Keratinocyte (primary cell): ENCODE measurements around the gene THOC5. TPM values are rescaled to one million over a fixed set of nuclear protein-coding genes. Genes with fewer than 3 reads are reported as not detected.

Source experiments
- DNase-seq: peaks from one replicate; pipeline ENCODE4 v3.0.0-alpha.2; 2011; ENCODE audit warnings: low read depth, missing footprints, low spot score
- FAIRE-seq: peaks from 2 replicates; lab custom pipeline; 2011; peaks lifted over from hg19 to GRCh38; lab: Jason Lieb, UNC
- H2AFZ ChIP-seq: 2 replicates; pipeline ENCODE4 v1.6.0; 2012; ENCODE audit warnings: low read length, control low read depth, inconsistent platforms; ENCODE audit not compliant: control insufficient read depth
- H3K27ac ChIP-seq: 2 replicates; pipeline ENCODE4 v1.5.1; 2011; ENCODE audit warnings: low read length; ENCODE audit not compliant: control insufficient read depth, insufficient read depth
- H3K27me3 ChIP-seq: 3 replicates; pipeline ENCODE4 v1.6.0; 2011; ENCODE audit warnings: low read length; ENCODE audit not compliant: control insufficient read depth, insufficient read depth; ENCODE audit errors: extremely low read depth
- H3K36me3 ChIP-seq, 2 experiments: 2 replicates in 1 of 2; 3 replicates in 1 of 2; pipeline ENCODE4 v1.5.1; 2011; ENCODE audit warnings: low read length in 2 of 2, mild to moderate bottlenecking in 1 of 2; ENCODE audit not compliant: control insufficient read depth in 2 of 2, insufficient read depth in 2 of 2; ENCODE audit errors: extremely low read depth in 1 of 2
- H3K4me1 ChIP-seq: 3 replicates; pipeline ENCODE4 v1.5.1; 2011; ENCODE audit warnings: low read length; ENCODE audit not compliant: control insufficient read depth, insufficient read depth; ENCODE audit errors: extremely low read depth
- H3K4me2 ChIP-seq: 3 replicates; pipeline ENCODE4 v1.6.0; 2011; ENCODE audit warnings: low read depth, low read length; ENCODE audit not compliant: control insufficient read depth, insufficient read depth; ENCODE audit errors: extremely low read depth
- H3K4me3 ChIP-seq, 3 experiments: fragments of 200-600 bp in 1 of 3; sonication (generic) in 1 of 3; 2 replicates in 2 of 3; 3 replicates in 1 of 3; pipeline ENCODE4 v1.5.1; 2011 to 2016; ENCODE audit warnings: low read length in 3 of 3, mild to moderate bottlenecking in 3 of 3, control low read depth in 2 of 3, inconsistent platforms in 1 of 3, low read depth in 1 of 3, mixed read lengths in 1 of 3, mixed run types in 1 of 3, moderate library complexity in 1 of 3; ENCODE audit not compliant: control insufficient read depth in 2 of 3, insufficient read depth in 2 of 3; ENCODE audit errors: extremely low read depth in 1 of 3
- H3K79me2 ChIP-seq: 2 replicates; pipeline ENCODE4 v1.6.0; 2012; ENCODE audit warnings: low read length; ENCODE audit not compliant: control insufficient read depth, insufficient read depth
- H3K9ac ChIP-seq: 3 replicates; pipeline ENCODE4 v1.6.0; 2011; ENCODE audit warnings: low read length; ENCODE audit not compliant: control insufficient read depth, insufficient read depth; ENCODE audit errors: extremely low read depth
- H3K9me1 ChIP-seq: 3 replicates; pipeline ENCODE4 v1.6.0; 2011; ENCODE audit warnings: low read length; ENCODE audit not compliant: control insufficient read depth, insufficient read depth; ENCODE audit errors: extremely low read depth
- H3K9me3 ChIP-seq: 2 replicates; pipeline ENCODE4 v1.5.1; 2012; ENCODE audit warnings: low read depth, low read length; ENCODE audit not compliant: control insufficient read depth
- H4K20me1 ChIP-seq: 3 replicates; pipeline ENCODE4 v1.6.0; 2011; ENCODE audit warnings: low read length; ENCODE audit not compliant: control insufficient read depth, insufficient read depth; ENCODE audit errors: extremely low read depth
- CTCF ChIP-seq, 3 experiments: IDR thresholded peaks in 1 of 3; conservative IDR thresholded peaks in 1 of 3; optimal IDR thresholded peaks in 1 of 3; 2 replicates in 2 of 3; 3 replicates in 1 of 3; pipeline versions ENCODE3 to v1.5.1; 2011; ENCODE audit warnings: low read length in 3 of 3, mild to moderate bottlenecking in 3 of 3, moderate library complexity in 2 of 3, control low read depth in 1 of 3, inconsistent platforms in 1 of 3; ENCODE audit not compliant: insufficient read depth in 2 of 3; ENCODE audit errors: extremely low read depth in 1 of 3
- EZH2 ChIP-seq: IDR thresholded peaks from one replicate; pipeline ENCODE4 v1.6.1; 2012; ENCODE audit warnings: inconsistent platforms, mild to moderate bottlenecking, low read length, moderate library complexity
- dilution Hi-C: fragments of 300-500 bp; cut with MboI; formaldehyde crosslinking; loops from one replicate; pipeline ENCODE4 v1.7.0; 2020; ENCODE audit warnings: low sequenced_read_pairs; ENCODE audit not compliant: extremely low pct_ligation_motif_present
- polyA plus RNA-seq, 5 experiments: library from polyadenylated mRNA; depleted of rRNA in 3 of 5; stranded (reverse) in 3 of 5; stranded (forward) in 1 of 5; unstranded in 1 of 5; fragments of >200 nt; gene quantifications; 1 replicate in 1 of 5; 2 replicates in 3 of 5; 3 replicates in 1 of 5; pipeline versions ENCODE4 v1.2.1 to v1.2.3, GENCODE V29; 2011 to 2012; ENCODE audit warnings: missing spikeins in 2 of 5, low read depth in 1 of 5, low replicate concordance in 1 of 5

THOC5 gene
- polyA plus RNA-seq, 1 donor (not counting 4 experiments of a cell fraction or from before 2014, with no cell fraction given), result 35.4 TPM

GRCh38 chr22:29570456-29570855, 16.9 kb upstream of the THOC5 start:
- H4K20me1 ChIP-seq, result no peaks in the 10 kb centered on the region
- no peak for FAIRE-seq
- no peaks in the 10 kb centered on the region for H3K79me2 ChIP-seq
- no peak overlapping the region for H3K27ac ChIP-seq
- no peak for TF ChIP-seq EZH2
- TF ChIP-seq CTCF (optimal IDR thresholded peaks at IDR 0.05 in 1 of 3, IDR thresholded peaks at IDR 0.05 in 1 of 3, conservative IDR thresholded peaks at IDR 0.05 in 1 of 3; ENCODE audit: extremely low read depth in 1 of 3, insufficient read depth in 2 of 3, low read length in 3 of 3), result no peak
- H3K4me2 ChIP-seq, result no peak overlapping the region
- H3K27me3 ChIP-seq, result no peaks in the 10 kb centered on the region
- no peak overlapping the region for H3K4me3 ChIP-seq
- no peaks in the 10 kb centered on the region for H3K4me1 ChIP-seq
- no peaks in the 10 kb centered on the region for H3K9me3 ChIP-seq
- H3K36me3 ChIP-seq, result peaks cover 4 to 16% of the 10 kb centered on the region in 2 experiments
- H3K9ac ChIP-seq, result no peak overlapping the region
- no peak for DNase-seq
- peaks cover 2% of the 10 kb centered on the region for H3K9me1 ChIP-seq
- H2AFZ ChIP-seq, result no peak overlapping the region
- dilution Hi-C loops, result no loop called here

GRCh38 chr22:29569011-29569678, 15.6 kb upstream of the THOC5 start:
- DNase-seq (no peak), FAIRE-seq (no peak)
- Histone ChIP-seq H3K9me3 (no peaks in the 10 kb centered on the region), H3K9me1 (peaks cover 2% of the 10 kb centered on the region), H3K4me3 (no peak overlapping the region), H3K36me3 (peaks cover 4 to 16% of the 10 kb centered on the region in 2 experiments), H3K9ac (no peak overlapping the region), H4K20me1 (no peaks in the 10 kb centered on the region), H3K4me1 (no peaks in the 10 kb centered on the region), H3K27ac (no peak overlapping the region), H3K79me2 (no peaks in the 10 kb centered on the region), H3K4me2 (no peak overlapping the region), H2AFZ (no peak overlapping the region), H3K27me3 (no peaks in the 10 kb centered on the region)
- no peak for TF ChIP-seq CTCF (optimal IDR thresholded peaks at IDR 0.05 in 1 of 3, IDR thresholded peaks at IDR 0.05 in 1 of 3, conservative IDR thresholded peaks at IDR 0.05 in 1 of 3; ENCODE audit: extremely low read depth in 1 of 3, insufficient read depth in 2 of 3, low read length in 3 of 3)
- no peak for TF ChIP-seq EZH2
- dilution Hi-C loops, result no loop called here
